Stimulated activated CD8-positive, alpha-beta memory T cell treated with anti-CD3 and anti-CD28 coated beads, Interleukin-7, amount 100 ng/mL, for 4 hours (primary cell): ENCODE measurements around the gene EFR3B.
"Not testable (repeated sequence)": the region's sequence is repeated elsewhere in the genome, so short reads cannot be mapped to it uniquely, and the experiment has no call there.

Source experiments
- DNase-seq, 2 donors: peaks; one replicate each; pipeline ENCODE4 v3.0.0-alpha.2; 2020; ENCODE audit warnings: low read depth in 2 of 2

The EFR3B gene

GRCh38 chr2:25041928-25042320 is at the start of gene EFR3B:
EFR3B (plus strand) TSS chr2:25042076; CDS start chr2:25042313, 237 bp downstream.
- DNase-seq: peak; percentile 79 to 86

DNA sequence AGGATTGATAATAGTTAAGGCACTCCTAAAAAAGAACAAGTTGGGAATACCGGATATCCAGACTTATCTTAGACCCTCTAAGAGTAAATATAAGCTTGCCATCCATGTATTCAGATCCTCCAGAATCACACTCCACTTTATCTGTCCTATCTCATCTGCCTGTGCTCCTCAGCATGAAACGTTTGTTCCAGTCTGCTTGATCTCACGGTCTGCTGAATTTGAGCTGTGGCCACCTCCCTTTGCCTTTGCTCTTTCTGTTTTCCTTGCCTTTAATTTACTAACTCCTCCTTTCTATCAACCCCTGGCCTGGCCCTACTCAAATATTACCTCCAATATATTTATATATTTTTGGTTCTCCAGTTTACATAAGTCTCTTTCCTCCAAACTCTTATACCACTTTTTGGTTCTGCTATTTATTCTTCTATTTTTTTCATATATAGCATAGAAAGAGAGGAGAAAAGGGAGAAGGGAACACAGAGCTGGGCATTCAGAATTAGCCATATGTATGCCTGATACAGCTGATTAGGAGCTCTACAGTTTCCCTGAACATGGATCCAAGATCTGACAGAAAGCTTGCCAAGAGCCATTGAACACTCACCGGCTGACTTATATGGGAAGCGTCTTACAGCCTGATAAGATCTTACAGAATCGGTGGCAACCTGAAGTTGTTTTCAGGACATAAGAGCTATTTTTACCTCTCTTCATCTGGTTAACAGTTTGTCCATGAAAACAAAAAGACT is 48.3 kb upstream of the EFR3B start:
- DNase-seq: no peak

GRCh38 chr2:24994146-24994724 is 47.6 kb upstream of the EFR3B start:
- DNase-seq: no peak

DNA sequence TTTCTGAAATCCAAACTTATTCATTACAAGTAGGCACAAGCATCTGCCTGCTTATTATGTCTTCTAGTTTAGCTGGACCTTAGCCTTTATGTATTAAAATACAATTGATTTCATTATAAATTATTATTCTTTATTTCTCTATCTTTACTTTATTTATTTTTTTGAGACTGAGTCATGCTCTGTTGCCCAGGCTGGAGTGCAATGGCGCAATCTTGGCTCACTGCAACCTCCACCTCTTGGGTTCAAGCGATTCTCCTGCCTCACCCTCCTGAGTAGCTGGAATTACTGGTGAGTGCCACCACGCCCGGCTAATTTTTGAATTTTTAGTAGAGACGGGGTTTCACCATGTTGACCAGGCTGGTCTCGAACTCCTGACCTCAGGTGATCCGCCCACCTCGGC is 42.8 kb upstream of the EFR3B start:
- not testable (repeated sequence) for DNase-seq

DNA sequence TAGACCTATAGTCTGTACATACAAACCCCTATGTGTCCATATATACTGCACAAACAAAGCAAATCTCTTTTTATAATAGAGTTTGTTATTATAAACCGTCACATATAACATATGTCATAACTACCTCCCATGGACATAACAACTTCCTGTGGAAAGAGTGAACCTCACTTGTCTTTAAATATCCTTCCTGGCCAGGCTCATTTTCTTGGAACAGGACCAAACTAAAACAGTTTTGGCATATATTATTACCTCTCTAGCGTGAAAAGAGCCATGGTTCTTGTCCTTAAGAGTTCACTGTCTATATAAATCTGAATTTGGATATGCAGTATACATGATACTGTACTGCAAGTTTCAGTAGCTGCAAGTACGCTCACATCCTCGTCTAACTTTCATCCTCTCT is 41.8 kb upstream of the EFR3B start:
- DNase-seq: no peak

DNA sequence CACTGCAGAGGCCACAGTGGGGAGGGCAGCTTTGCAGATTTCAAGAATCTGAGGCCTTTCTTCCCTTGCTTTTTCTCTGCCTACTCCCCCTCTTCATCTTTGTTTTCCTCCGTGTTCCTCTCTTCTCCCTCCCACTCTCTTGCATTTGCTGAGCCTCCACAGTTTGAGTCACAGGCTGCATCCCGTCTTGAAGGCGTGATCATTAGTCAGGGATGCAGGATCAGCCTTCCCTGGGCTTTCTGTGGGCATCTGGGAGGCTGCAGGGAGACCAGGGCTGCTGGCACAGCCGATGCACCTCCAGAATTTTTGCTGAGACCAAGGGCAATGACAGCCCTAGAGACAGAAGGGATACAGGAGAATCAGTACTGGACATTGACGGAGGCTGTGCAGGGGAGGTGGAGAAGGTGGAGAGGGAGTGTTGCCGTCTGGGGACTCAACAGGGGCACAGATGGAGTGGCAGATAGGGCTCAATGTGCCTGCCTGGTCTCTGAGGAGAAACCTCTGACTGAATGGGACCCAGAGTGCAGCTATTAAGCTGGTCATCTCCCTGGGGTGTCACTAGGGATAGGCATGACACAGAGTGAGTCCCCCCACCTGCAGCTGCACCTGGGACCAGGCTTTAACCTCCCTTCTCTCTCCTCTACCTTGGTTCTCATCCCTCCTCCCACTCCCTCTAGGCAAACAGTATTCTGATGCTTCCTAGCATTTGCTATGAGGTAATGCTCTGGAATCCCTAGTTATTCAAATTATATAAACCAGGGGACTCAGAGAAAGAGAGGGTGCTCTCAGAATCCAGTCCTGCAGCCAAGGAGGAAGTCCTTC is 41.2 kb upstream of the EFR3B start:
- no peak for DNase-seq

DNA sequence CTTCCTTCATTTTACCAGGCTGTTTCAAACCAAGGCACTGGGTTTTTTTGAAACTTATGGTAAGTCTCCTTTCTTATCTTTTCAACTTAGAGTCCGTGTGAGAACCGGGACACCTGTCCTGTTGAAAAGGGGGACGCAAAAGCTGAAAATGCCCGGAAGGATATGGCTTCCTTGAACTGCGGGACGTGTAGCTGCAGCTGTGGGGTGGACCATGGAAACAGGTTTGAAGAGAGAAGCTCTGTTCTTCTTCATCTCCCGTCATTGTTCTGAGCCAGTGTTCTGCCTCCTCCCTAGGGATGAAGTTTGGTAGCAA is 40.6 kb upstream of the EFR3B start:
- no peak for DNase-seq

- DNase-seq: no peak
These were observed 39.8 kb upstream of the EFR3B start for GRCh38 chr2:25002066-25002465.

DNA sequence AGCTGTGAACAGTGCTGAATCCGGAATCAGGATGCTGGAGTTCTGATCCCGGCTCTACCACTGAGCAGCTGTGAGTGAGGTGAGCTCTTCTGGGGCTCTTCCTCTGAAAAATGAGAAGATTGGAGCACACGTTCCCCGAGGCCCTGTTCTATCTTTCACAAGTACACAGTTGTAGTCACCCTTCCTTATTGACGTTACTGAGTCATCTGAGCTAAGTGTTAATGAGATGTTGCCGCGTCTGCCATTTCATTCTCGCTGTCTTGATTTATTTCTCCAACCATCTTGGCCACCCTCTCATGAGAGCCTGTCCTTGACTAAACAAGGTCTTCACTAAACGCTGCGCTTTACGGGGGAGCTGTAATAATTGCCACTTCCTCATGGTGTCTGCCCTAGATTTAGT is 31.9 kb upstream of the EFR3B start:
- DNase-seq: no peak

DNA sequence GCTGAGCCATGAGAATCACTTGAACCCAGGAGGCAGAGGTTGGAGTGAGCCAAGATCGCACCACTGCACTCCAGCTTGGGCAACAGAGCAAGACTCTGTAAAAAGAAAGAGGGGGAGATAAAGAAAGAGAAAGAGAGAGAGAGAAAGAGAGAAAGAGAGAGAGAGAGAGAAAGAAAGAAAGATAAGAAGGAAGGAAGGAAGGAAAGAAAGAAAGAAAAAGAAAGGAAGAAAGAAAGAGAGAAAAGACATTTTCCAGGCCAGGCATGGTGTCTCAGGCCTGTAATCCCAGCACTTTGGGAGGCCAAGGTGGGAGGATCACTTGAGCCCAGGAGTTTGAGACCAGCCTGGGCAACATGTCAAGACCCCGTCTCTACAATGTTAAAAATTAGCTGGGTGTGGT is 30.5 kb upstream of the EFR3B start:
- not testable (repeated sequence) for DNase-seq

- DNase-seq: no peak
These were observed 27.2 kb upstream of the EFR3B start for GRCh38 chr2:25014631-25015030.

- DNase-seq: no peak
These were observed 23.2 kb upstream of the EFR3B start for GRCh38 chr2:25018681-25019080.

- DNase-seq: no peak
These were observed 20.0 kb upstream of the EFR3B start for GRCh38 chr2:25021791-25022362.

DNA sequence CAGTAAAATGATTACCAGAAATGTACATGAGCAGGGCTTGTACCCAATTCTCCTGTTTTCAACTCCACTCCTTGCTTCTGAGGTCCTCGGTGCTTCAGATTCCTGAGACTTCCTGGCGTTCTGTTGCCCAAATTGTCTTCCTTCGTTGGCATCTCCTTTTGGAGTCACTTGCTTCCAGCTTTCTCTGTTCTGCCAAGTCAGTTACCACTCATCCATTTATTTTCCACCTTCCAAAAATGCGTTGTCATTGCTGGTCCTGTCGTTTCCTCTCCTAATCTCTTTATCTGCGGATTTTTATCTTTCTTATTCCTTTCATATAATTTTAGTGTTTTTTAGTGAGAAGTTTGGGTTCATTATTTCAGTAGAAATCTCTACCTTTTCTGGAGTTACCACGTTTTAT is 18.5 kb upstream of the EFR3B start:
- no peak for DNase-seq

DNA sequence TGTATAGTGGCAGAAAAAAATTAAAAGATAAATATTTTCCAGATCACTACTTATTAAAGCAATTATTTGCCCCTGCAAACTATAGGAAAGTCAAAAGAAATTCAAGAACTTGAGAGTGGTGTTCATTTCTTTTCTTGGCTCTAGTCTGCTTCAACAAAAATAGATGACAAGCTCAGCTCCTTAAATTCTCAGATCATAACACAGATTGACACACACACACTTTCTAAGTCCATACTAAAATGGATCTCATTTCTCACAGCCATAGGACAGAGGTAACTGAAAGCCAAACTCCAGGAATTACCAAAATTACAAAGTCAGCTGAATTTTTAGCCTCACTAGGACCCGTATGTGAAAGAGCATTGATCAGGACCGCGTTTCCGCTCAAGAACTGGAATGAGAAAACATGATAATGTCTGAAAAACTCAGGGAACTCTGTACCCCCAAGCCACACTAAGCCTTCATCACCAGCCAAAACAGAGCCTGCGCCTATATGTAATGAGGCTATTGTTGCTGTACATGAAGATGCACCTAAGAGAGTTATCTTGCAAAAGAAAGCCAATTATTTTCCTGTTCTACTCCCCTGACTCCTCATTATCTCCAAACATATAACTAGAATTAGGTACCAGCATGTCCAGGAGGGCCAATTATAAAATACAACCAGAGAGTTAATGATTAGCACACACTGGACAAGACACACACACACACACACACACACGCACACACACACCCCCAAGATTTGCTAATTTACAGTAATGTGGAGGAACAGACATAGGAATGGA is 16.5 kb upstream of the EFR3B start:
- DNase-seq: no peak

GRCh38 chr2:25026008-25026530 is 15.8 kb upstream of the EFR3B start:
- no peak for DNase-seq

- no peak for DNase-seq
These were observed 12.7 kb upstream of the EFR3B start for GRCh38 chr2:25029183-25029554.

- DNase-seq: no peak
These were observed 11.2 kb upstream of the EFR3B start for GRCh38 chr2:25030702-25031101.

GRCh38 chr2:25032094-25032493 is 9.8 kb upstream of the EFR3B start:
- DNase-seq: no peak

DNA sequence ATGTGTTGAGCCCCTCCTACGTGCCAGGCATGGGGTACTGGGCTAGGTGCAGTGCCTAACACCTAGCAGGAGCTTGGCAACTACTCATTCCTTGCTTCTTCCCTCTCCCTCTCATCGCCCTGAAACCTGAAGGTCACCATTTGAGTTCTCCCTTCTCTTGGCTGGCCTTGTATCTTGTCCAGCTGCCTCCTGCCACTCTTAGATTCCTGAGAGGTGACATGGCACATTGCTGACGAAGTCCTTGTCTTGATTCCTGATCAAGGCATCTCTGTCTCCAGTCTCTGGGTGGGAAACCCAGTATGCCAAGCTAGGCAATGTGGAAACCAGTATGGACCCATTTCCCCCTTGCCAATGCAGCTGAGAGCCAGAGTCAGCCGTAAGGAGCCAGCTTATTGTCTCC is 9.0 kb upstream of the EFR3B start:
- no peak for DNase-seq

- no peak for DNase-seq
These were observed 7.8 kb upstream of the EFR3B start for GRCh38 chr2:25034081-25034480.
